ENCODE results near the gene PPP6R1. TPM values are rescaled to one million over a fixed set of nuclear protein-coding genes. Genes with fewer than 3 reads are reported as not detected.
"Not testable (repeated sequence)": the region's sequence is repeated elsewhere in the genome, so short reads cannot be mapped to it uniquely, and the experiment has no call there.

PPP6R1 gene
- total RNA-seq, 4 donors from 2014 or later = 32.6 to 79.4 (median 34.0) TPM

- no peak for ATAC-seq
- WGBS, 2 donors (ENCODE audit: low coverage in 1 of 2) = no CpG with 5 or more reads among the region's 18 CpGs
- H3K4me1 ChIP-seq = peaks cover 0 to 10% (median 0%) of the 10 kb centered on the region in 3 donors
Measured at GRCh38 chr19:55226788-55227187, 32.0 kb downstream of the PPP6R1 start.

GRCh38 chr19:55226273-55226672 is 32.5 kb downstream of the PPP6R1 start:
- TF ChIP-seq EP300 (IDR thresholded peaks at IDR 0.05) (no peak), POLR2AphosphoS5 (IDR thresholded peaks at IDR 0.05) (no peak), CTCF (IDR thresholded peaks at IDR 0.05) (no peak), POLR2A (IDR thresholded peaks at IDR 0.05) (no peak)
- H3K4me1 ChIP-seq = peaks cover 0 to 10% (median 0%) of the 10 kb centered on the region in 3 donors
- H3K36me3 ChIP-seq = peaks cover 0 to 52% of the 10 kb centered on the region in 2 donors
- WGBS, 2 donors (ENCODE audit: low coverage in 1 of 2) = 100% methylated on average over 1 of the region's 9 CpGs; no CpG with 5 or more reads in 1 of the 2 donors
- H3K27ac ChIP-seq = no peak overlapping the region
- H3K4me3 ChIP-seq = no peak overlapping the region
- no peaks in the 10 kb centered on the region for H3K27me3 ChIP-seq
- H3K9me3 ChIP-seq = no peaks in the 10 kb centered on the region
- ATAC-seq = no peak

More at GRCh38 chr19:55226788-55227187, 32.0 kb downstream of the PPP6R1 start:
- no peak overlapping the region for H3K27ac ChIP-seq
- H3K4me3 ChIP-seq = no peak overlapping the region
- no peak for TF ChIP-seq POLR2A (IDR thresholded peaks at IDR 0.05)
- no peak for TF ChIP-seq EP300 (IDR thresholded peaks at IDR 0.05)
- no peak for TF ChIP-seq CTCF (IDR thresholded peaks at IDR 0.05)
- TF ChIP-seq POLR2AphosphoS5 (IDR thresholded peaks at IDR 0.05) = no peak
- no peaks in the 10 kb centered on the region for H3K9me3 ChIP-seq
- H3K36me3 ChIP-seq = peaks cover 0 to 57% of the 10 kb centered on the region in 2 donors
- H3K27me3 ChIP-seq = no peaks in the 10 kb centered on the region

- ATAC-seq = no peak
- WGBS, 2 donors (ENCODE audit: low coverage in 1 of 2) = 88 to 94% methylated on average over 4 of the region's 7 CpGs
Measured at GRCh38 chr19:55225415-55225958, 33.3 kb downstream of the PPP6R1 start.

GRCh38 chr19:55224679-55225414 is 34.0 kb downstream of the PPP6R1 start:
- not testable (repeated sequence) for H3K27me3 ChIP-seq, H3K27ac ChIP-seq, H3K4me3 ChIP-seq, ATAC-seq
- peaks cover 0 to 10% (median 0%) of the 10 kb centered on the region in 3 donors for H3K9me3 ChIP-seq
- H3K36me3 ChIP-seq = peaks cover 0 to 37% of the 10 kb centered on the region in 2 donors
- WGBS, 2 donors (ENCODE audit: low coverage in 1 of 2) = 65 to 83% methylated on average over 2 to 4 of the region's 11 CpGs
- H3K4me1 ChIP-seq = peaks cover 0 to 10% (median 0%) of the 10 kb centered on the region in 3 donors

More at GRCh38 chr19:55225415-55225958, 33.3 kb downstream of the PPP6R1 start:
- Histone ChIP-seq H3K4me1 (peaks cover 0 to 10% (median 0%) of the 10 kb centered on the region in 3 donors), H3K27me3 (no peaks in the 10 kb centered on the region), H3K27ac (no peak overlapping the region), H3K4me3 (no peak overlapping the region), H3K36me3 (peaks cover 0 to 44% of the 10 kb centered on the region in 2 donors), H3K9me3 (peaks cover 0 to 4% (median 0%) of the 10 kb centered on the region in 3 donors)
- no peak for TF ChIP-seq EP300 (IDR thresholded peaks at IDR 0.05)
- TF ChIP-seq POLR2AphosphoS5 (IDR thresholded peaks at IDR 0.05) = no peak
- TF ChIP-seq POLR2A (IDR thresholded peaks at IDR 0.05) = no peak
- no peak for TF ChIP-seq CTCF (IDR thresholded peaks at IDR 0.05)

- 65% methylated on average over 2 of the region's 26 CpGs; no CpG with 5 or more reads in 1 of the 2 donors for WGBS, 2 donors (ENCODE audit: low coverage in 1 of 2)
Measured at GRCh38 chr19:55224038-55224665, 34.7 kb downstream of the PPP6R1 start.

More at GRCh38 chr19:55224038-55224665, 34.7 kb downstream of the PPP6R1 start:
- Histone ChIP-seq H3K9me3 (peaks cover 0 to 10% (median 0%) of the 10 kb centered on the region in 3 donors), H3K36me3 (peaks cover 0 to 30% of the 10 kb centered on the region in 2 donors), H3K4me3 (no peak overlapping the region), H3K4me1 (peaks cover 0 to 10% (median 0%) of the 10 kb centered on the region in 3 donors), H3K27me3 (no peaks in the 10 kb centered on the region), H3K27ac (no peak overlapping the region)
- no peak for TF ChIP-seq EP300 (IDR thresholded peaks at IDR 0.05)
- TF ChIP-seq POLR2A (IDR thresholded peaks at IDR 0.05) = no peak
- TF ChIP-seq POLR2AphosphoS5 (IDR thresholded peaks at IDR 0.05) = no peak
- no peak for TF ChIP-seq CTCF (IDR thresholded peaks at IDR 0.05)
- ATAC-seq = no peak

All from gastroesophageal sphincter (tissue), 4 donors.